IMR-90 (cell line): ENCODE data around the gene RAB4B. TPM values are rescaled to one million over a fixed set of nuclear protein-coding genes. Genes with fewer than 3 reads are reported as not detected.

ENCODE experiments used
- ATAC-seq: fragments of 200-7000 bp; cut with Tn5 transposase; 2 replicates; pipeline ENCODE4 v1.9.1; 2020; ENCODE audit warnings: low read depth, mild to moderate bottlenecking, moderate library complexity
- BruUV-seq: library from RNA; stranded (reverse); fragments of 400-500 nt; replicated peaks from 2 replicates; lab custom pipeline; 2021; lab: Mats Ljungman, UMichigan
- CTCF ChIA-PET: fragments of 300-600 bp; formaldehyde crosslinking; extraction: SDS; loops from one replicate; lab custom pipeline; 2021; ENCODE audit warnings: antibody characterized with exemption; lab: Yijun Ruan, JAX
- POLR2A ChIA-PET: fragments of 300-600 bp; sonication (Branson Sonifier 250); formaldehyde crosslinking; loops from one replicate; lab custom pipeline; 2022; ENCODE audit warnings: antibody characterized with exemption; ENCODE audit not compliant: unreplicated experiment; lab: Charles Lee
- DNase-seq: peaks from one replicate; pipeline ENCODE4 v3.0.0; 2013
- H2AFZ ChIP-seq: replicated peaks from 2 replicates; pipeline ENCODE3; 2013; ENCODE audit warnings: low read length, mild to moderate bottlenecking; ENCODE audit not compliant: poor library complexity
- H2AK5ac ChIP-seq: 2 replicates; pipeline ENCODE4 v1.6.1; 2013; ENCODE audit warnings: low read depth, low read length, inconsistent platforms
- H2AK9ac ChIP-seq: replicated peaks from 2 replicates; pipeline ENCODE3; 2013; ENCODE audit warnings: mild to moderate bottlenecking, low read depth, low read length, moderate library complexity; ENCODE audit not compliant: poor library complexity
- H2BK120ac ChIP-seq: 2 replicates; pipeline ENCODE4 v1.6.1; 2013; ENCODE audit warnings: low read depth, low read length, inconsistent platforms
- H2BK15ac ChIP-seq: 3 replicates; pipeline ENCODE4 v1.6.1; 2013; ENCODE audit warnings: low read depth, low read length, inconsistent platforms
- H2BK20ac ChIP-seq: 2 replicates; pipeline ENCODE4 v1.6.1; 2013; ENCODE audit warnings: low read depth, mild to moderate bottlenecking, inconsistent platforms, low read length, moderate library complexity
- H2BK5ac ChIP-seq: 2 replicates; pipeline ENCODE4 v1.6.1; 2013; ENCODE audit warnings: mild to moderate bottlenecking, low read depth, low read length, inconsistent platforms; ENCODE audit not compliant: poor library complexity, severe bottlenecking
- H3K14ac ChIP-seq: replicated peaks from 2 replicates; pipeline ENCODE4 v1.6.1; 2013; ENCODE audit warnings: low read depth, low read length, inconsistent platforms
- H3K18ac ChIP-seq: 2 replicates; pipeline ENCODE4 v1.6.1; 2013; ENCODE audit warnings: low read depth, low read length, control low read depth
- H3K23ac ChIP-seq: 2 replicates; pipeline ENCODE4 v1.6.1; 2013; ENCODE audit warnings: low read depth, low read length, inconsistent platforms
- H3K27ac ChIP-seq: 2 replicates; pipeline ENCODE4 v1.5.1; 2013; ENCODE audit warnings: mild to moderate bottlenecking, control low read depth, low read length; ENCODE audit not compliant: insufficient read depth
- H3K27me3 ChIP-seq: 2 replicates; pipeline ENCODE4 v1.6.1; 2013; ENCODE audit warnings: low read length; ENCODE audit not compliant: control insufficient read depth, insufficient read depth
- H3K36me3 ChIP-seq: 2 replicates; pipeline ENCODE4 v1.6.1; 2013; ENCODE audit warnings: low read length, mixed read lengths; ENCODE audit not compliant: control insufficient read depth, insufficient read depth
- H3K4ac ChIP-seq: 2 replicates; pipeline ENCODE4 v1.6.1; 2013; ENCODE audit warnings: low read depth, low read length, inconsistent platforms
- H3K4me1 ChIP-seq: 2 replicates; pipeline ENCODE4 v1.6.1; 2013; ENCODE audit warnings: low read length, mixed read lengths; ENCODE audit not compliant: control insufficient read depth, insufficient read depth
- H3K4me2 ChIP-seq: 2 replicates; pipeline ENCODE4 v1.6.1; 2013; ENCODE audit warnings: low read depth, mild to moderate bottlenecking, control low read depth, low read length, moderate library complexity
- H3K4me3 ChIP-seq: 2 replicates; pipeline ENCODE4 v1.5.1; 2013; ENCODE audit warnings: low read depth, mild to moderate bottlenecking, control low read depth, low read length, moderate library complexity; ENCODE audit not compliant: insufficient read depth
- H3K56ac ChIP-seq: 2 replicates; pipeline ENCODE4 v1.6.1; 2013; ENCODE audit warnings: low read length, inconsistent platforms; ENCODE audit not compliant: insufficient read depth; ENCODE audit errors: extremely low read depth
- H3K79me1 ChIP-seq, 2 experiments: 2 replicates each; pipeline ENCODE4 v1.6.1; 2013; ENCODE audit warnings: low read length in 2 of 2, inconsistent platforms in 1 of 2, low read depth in 1 of 2
- H3K9ac ChIP-seq: 2 replicates; pipeline ENCODE4 v1.6.1; 2013; ENCODE audit warnings: low read depth, low read length, control low read depth
- H3K9me1 ChIP-seq: 2 replicates; pipeline ENCODE4 v1.6.1; 2013; ENCODE audit warnings: low read length, inconsistent platforms; ENCODE audit not compliant: insufficient read depth
- H3K9me3 ChIP-seq: 2 replicates; pipeline ENCODE4 v1.6.1; 2013; ENCODE audit warnings: low read length; ENCODE audit not compliant: control insufficient read depth, insufficient read depth
- H4K20me1 ChIP-seq: 2 replicates; pipeline ENCODE4 v1.6.1; 2013; ENCODE audit warnings: low read length, inconsistent platforms; ENCODE audit not compliant: insufficient read depth
- H4K5ac ChIP-seq: 2 replicates; pipeline ENCODE4 v1.6.1; 2013; ENCODE audit warnings: mild to moderate bottlenecking, low read depth, low read length, control low read depth
- H4K8ac ChIP-seq, 2 experiments: 2 replicates each; pipeline ENCODE4 v1.6.1; 2013; ENCODE audit warnings: low read depth in 2 of 2, low read length in 2 of 2, control low read depth in 1 of 2, inconsistent platforms in 1 of 2
- H4K91ac ChIP-seq: 2 replicates; pipeline ENCODE4 v1.6.1; 2013; ENCODE audit warnings: low read depth, low read length, inconsistent platforms; ENCODE audit not compliant: insufficient read depth
- CHD1 ChIP-seq: IDR thresholded peaks from 2 replicates; pipeline ENCODE4 v1.6.1; 2012; ENCODE audit warnings: low read depth, low read length, improper control_type of control experiment
- FOS ChIP-seq: fragments of 150-350 bp; IDR thresholded peaks from 2 replicates; pipeline ENCODE4 v1.6.1; 2016; ENCODE audit warnings: low read depth, low read length
- MAFK ChIP-seq: IDR thresholded peaks from 2 replicates; pipeline ENCODE4 v1.6.1; 2012; ENCODE audit warnings: low read depth, low read length, improper control_type of control experiment
- MXI1 ChIP-seq: IDR thresholded peaks from 2 replicates; pipeline ENCODE4 v1.6.1; 2012; ENCODE audit warnings: low read depth, mild to moderate bottlenecking, low read length, moderate library complexity, borderline replicate concordance
- NFE2L2 ChIP-seq: fragments of 150-350 bp; IDR thresholded peaks from 2 replicates; pipeline ENCODE4 v1.6.1; 2016; ENCODE audit warnings: low read depth, mild to moderate bottlenecking, low read length
- RCOR1 ChIP-seq: IDR thresholded peaks from 2 replicates; pipeline ENCODE4 v1.6.1; 2012; ENCODE audit warnings: mild to moderate bottlenecking, low read length, improper control_type of control experiment; ENCODE audit not compliant: insufficient replicate concordance
- RFX5 ChIP-seq: IDR thresholded peaks from 2 replicates; pipeline ENCODE4 v1.8.0; 2012; ENCODE audit warnings: low read depth, mild to moderate bottlenecking, low read length, moderate library complexity
- SMC3 ChIP-seq: fragments of 150-350 bp; IDR thresholded peaks from 2 replicates; pipeline ENCODE4 v1.6.1; 2016; ENCODE audit warnings: low read depth, mild to moderate bottlenecking, antibody characterized with exemption, low read length, moderate library complexity
- WGBS, 2 experiments: methylation state at CpG; one replicate each; pipeline versions ENCODE4 v1.1.5 to v1.1.7; 2013; ENCODE audit warnings: missing lambda C conversion rate in 2 of 2; ENCODE audit not compliant: insufficient read length in 1 of 2; ENCODE audit errors: extremely low coverage in 2 of 2; 5-methylcytosine and 5-hydroxymethylcytosine counted together
- dilution Hi-C: fragments of 300-500 bp; cut with HindIII; formaldehyde crosslinking; loops from one replicate; pipeline ENCODE4 v1.14.3; 2018; ENCODE audit warnings: low sequenced_read_pairs; ENCODE audit not compliant: unreplicated experiment
- in situ Hi-C: fragments of 300-500 bp; cut with MboI; formaldehyde crosslinking; loops from 3 replicates; pipeline ENCODE4 v1.14.3; 2019; ENCODE audit warnings: low sequenced_read_pairs, inconsistent platforms, mixed read lengths
- intact Hi-C: fragments of 100-400 bp; cut with micrococcal nuclease; formaldehyde crosslinking; loops from 2 replicates; pipeline ENCODE4 v1.10.0; 2022
- polyA plus RNA-seq, 3 experiments: library from polyadenylated mRNA; depleted of rRNA; stranded (reverse); fragments of >200 nt; gene quantifications; 2 replicates each; pipeline ENCODE4 v1.2.3, GENCODE V29; 2012; ENCODE audit warnings: low replicate concordance in 1 of 3
- total RNA-seq: library from RNA; depleted of rRNA; stranded (reverse); fragments of >200 nt; gene quantifications from 2 replicates; pipeline ENCODE4 v1.2.3, GENCODE V29; 2012
- TF ChIP-seq, protein P1 (sequence below): fragments of 150-350 bp; IDR thresholded peaks from 2 replicates; pipeline ENCODE4 v1.6.1; 2017; ENCODE audit warnings: mild to moderate bottlenecking, antibody characterized with exemption, low read length, low read depth

Gene RAB4B
- total and polyA plus RNA-seq, 2 of the 4 experiments (the other 2 are of a cell fraction): 7.9 to 21.4 TPM

DNA sequence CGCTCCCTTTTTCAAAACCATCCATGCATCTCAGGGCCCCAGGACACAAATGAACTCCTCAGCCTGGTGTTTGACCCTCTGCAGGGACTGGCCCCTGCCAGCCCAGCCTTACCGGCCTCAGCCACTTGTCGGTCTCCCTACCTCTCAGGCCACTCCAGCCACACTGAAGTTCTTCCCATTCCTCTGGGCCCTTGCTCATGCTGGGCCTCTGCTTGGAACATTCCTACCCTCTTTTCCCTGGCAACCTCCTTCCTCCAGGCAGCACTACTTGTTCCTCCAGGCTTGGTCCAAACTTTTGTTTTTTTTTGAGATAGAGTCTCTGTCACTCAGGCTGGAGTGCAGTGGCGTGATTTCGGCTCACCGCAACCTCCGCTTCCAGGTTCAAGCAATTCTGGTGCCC is 13.3 kb downstream of the RAB4B start:
- no peak overlapping the region for H3K56ac ChIP-seq
- WGBS, 2 experiments: 96% methylated on average over 3 of the region's 7 CpGs; no CpG with 5 or more reads in 1 of the 2 experiments
- H4K8ac ChIP-seq: no peak overlapping the region
- no peak overlapping the region for H4K5ac ChIP-seq
- no peak overlapping the region for H3K4me2 ChIP-seq
- no peak overlapping the region for H2BK20ac ChIP-seq
- no peaks in the 10 kb centered on the region for H3K27me3 ChIP-seq
- ATAC-seq: peak; percentile 37; the same call in 1 of the 2 replicates
- BruUV-seq: no TSS peak
- H2BK120ac ChIP-seq: no peak overlapping the region
- H3K4ac ChIP-seq: no peak overlapping the region
- H2AK5ac ChIP-seq: no peak overlapping the region
- dilution Hi-C loops (no loop called here), in situ Hi-C loops (no loop called here), intact Hi-C loops (no loop called here)
- no peaks in the 10 kb centered on the region for H3K9me3 ChIP-seq
- no peak overlapping the region for H4K91ac ChIP-seq
- DNase-seq: no peak
- H4K20me1 ChIP-seq: no peaks in the 10 kb centered on the region
- no peak overlapping the region for H2BK5ac ChIP-seq
- H3K27ac ChIP-seq: no peak overlapping the region
- ChIA-PET POLR2A (no interaction called here), CTCF (interaction anchor here (0.7 kb wide), 1 partner anchor 13 kb away, joined by 3 read pairs; no protein-coding TSS in a partner anchor)
- no peak overlapping the region for H3K4me3 ChIP-seq
- H3K9me1 ChIP-seq: no peaks in the 10 kb centered on the region
- no peak overlapping the region for H2AK9ac ChIP-seq
- no peak overlapping the region for H3K23ac ChIP-seq
- peaks cover 12% of the 10 kb centered on the region for H3K36me3 ChIP-seq
- no peaks in the 10 kb centered on the region; the same call in 1 of the 2 replicates for H3K4me1 ChIP-seq
- H3K18ac ChIP-seq: no peak overlapping the region
- H3K9ac ChIP-seq: no peak overlapping the region
- H3K14ac ChIP-seq: no peak overlapping the region
- no peak overlapping the region for H2AFZ ChIP-seq
- H2BK15ac ChIP-seq: no peak overlapping the region
- no peaks in the 10 kb centered on the region for H3K79me1 ChIP-seq
- TF ChIP-seq, protein P1, sequence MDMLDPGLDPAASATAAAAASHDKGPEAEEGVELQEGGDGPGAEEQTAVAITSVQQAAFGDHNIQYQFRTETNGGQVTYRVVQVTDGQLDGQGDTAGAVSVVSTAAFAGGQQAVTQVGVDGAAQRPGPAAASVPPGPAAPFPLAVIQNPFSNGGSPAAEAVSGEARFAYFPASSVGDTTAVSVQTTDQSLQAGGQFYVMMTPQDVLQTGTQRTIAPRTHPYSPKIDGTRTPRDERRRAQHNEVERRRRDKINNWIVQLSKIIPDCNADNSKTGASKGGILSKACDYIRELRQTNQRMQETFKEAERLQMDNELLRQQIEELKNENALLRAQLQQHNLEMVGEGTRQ: no peak
- TF ChIP-seq MXI1: no peak
- no peak for TF ChIP-seq RCOR1
- TF ChIP-seq RFX5: no peak
- no peak for TF ChIP-seq NFE2L2
- TF ChIP-seq FOS: no peak
- TF ChIP-seq SMC3: no peak
- no peak for TF ChIP-seq CHD1
- TF ChIP-seq MAFK: no peak
